ENCODE results near the gene ZBTB17.

ZBTB17 gene

DNA sequence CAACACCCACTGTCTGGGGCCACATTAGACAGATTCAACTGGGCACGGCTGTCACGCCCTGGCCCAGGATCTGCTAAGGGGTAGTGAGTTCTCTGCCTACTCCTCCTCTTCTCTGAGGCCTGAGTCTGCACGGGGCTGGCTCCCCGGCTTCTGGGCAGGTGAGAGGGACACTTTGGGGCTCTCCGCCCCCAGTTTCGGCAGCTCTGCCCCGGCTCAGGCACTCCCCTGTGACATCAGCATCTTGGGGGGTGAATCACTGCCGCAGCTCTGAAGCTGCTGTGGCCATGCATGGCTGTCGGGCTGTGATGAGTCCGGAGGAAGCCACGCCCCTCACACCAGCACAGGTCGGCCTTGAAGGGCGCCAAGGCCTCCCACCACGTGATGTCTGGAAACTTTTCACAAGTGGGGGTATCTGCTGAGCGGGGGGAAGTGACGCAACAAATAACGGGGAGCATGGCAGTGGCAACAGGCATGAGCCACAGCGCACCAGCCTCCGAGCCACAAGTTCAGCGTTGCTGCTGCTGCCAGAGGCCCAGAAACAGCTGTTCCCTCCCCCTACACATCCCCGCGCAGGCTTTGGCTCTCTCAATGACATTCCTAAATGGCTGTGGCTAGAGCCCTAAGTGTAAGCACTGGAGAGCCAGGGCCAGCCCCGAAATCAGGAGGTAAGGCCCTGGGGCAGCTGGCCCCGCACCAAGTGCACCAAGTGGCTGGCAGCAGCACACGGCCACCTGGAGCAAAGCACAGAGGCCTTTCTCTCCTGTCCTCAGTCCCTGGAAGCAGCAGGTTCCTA lies 26.3 kb downstream of the ZBTB17 start:
- Mint-ChIP-seq H3K36me3 (ENCODE audit: low read depth) (peaks cover 35% of the 10 kb centered on the region), H3K4me1 (peaks cover 67% of the 10 kb centered on the region), H3K9me3 (no peaks in the 10 kb centered on the region), H3K27ac (peak overlapping the region; percentile 73 to 93 (median 93)), H3K27me3 (ENCODE audit: low read depth) (no peaks in the 10 kb centered on the region), H3K4me3 (peak overlapping the region in 2 of 3 experiments; percentile 19 to 42)
- no peak for TF ChIP-seq CTCF (IDR thresholded peaks at IDR 0.05; ENCODE audit: unreplicated experiment in 3 of 3)

DNA sequence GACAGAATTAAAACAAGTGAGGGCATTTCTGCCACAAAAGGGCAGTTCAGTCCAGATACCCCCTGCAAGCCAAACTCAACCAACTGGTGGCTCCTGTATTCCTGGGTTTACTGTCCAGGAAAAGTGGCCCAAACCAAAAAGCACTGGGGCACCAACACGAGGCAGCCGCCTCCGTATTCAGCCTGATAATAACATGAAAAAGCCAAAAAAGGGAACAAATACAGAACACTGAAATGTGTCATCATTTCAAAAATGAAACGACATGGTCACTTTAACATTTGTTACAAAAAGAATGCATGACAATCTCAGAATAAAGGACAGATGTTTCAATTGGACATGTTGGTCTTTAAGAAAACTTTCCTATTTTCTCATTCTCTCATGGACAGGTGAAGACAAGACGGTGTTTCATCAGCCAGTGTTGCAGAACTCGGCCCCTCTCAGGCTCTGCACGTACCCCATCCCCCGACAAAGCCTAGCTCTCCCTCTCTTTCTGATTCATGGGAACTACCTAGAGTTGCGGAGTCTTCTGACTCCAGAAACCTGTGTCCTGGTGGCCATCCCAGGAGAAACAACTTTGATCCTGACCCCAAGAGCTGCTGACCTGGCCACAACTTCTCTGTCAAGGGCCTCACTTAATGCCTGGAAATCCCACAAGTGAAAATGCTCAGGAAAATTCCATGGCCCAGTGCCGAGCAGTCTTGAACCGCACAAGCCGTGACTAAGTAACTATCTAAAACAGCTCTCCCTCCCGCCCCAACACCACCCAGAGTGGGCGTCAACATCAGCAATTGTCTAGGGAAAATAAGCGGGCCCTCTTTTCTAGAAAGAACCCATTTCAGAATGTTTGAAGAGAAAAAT lies 27.1 kb downstream of the ZBTB17 start:
- no peaks in the 10 kb centered on the region for H3K9me3 Mint-ChIP-seq
- peak overlapping the region in 2 of 3 experiments; percentile 24 to 68 for H3K4me3 Mint-ChIP-seq
- H3K27me3 Mint-ChIP-seq (ENCODE audit: low read depth): no peaks in the 10 kb centered on the region
- H3K4me1 Mint-ChIP-seq: peaks cover 61% of the 10 kb centered on the region
- no peak for TF ChIP-seq CTCF (IDR thresholded peaks at IDR 0.05; ENCODE audit: unreplicated experiment in 3 of 3)
- peak overlapping the region; percentile 73 to 93 (median 93) for H3K27ac Mint-ChIP-seq
- H3K36me3 Mint-ChIP-seq (ENCODE audit: low read depth): peaks cover 35% of the 10 kb centered on the region

DNA sequence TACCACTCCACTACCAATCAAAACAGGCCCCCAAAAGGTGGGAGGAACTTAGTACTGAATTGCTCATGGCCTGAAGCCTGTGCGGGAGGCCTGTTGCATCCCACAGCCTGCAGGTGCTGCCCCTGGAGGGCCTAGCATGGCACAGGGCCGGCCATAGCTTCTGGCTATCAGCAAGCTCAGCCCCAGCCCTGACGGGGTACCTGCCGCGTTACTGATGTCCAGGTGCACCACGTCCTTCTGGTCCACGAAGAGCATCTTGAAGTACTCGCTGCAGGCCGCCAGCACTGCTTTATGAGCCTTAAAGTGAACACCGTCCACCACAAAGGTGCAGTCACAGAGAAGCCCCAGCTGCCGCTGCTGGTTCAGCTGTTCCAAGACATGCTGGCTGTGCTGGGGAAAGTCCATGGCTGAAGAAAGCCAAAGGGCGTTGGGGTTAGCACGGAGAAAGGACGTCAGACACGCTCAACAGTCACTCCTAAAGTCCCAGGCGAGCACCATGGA lies 27.8 kb downstream of the ZBTB17 start:
- Mint-ChIP-seq H3K36me3 (ENCODE audit: low read depth) (peaks cover 38% of the 10 kb centered on the region), H3K4me3 (no peak overlapping the region), H3K27ac (peak overlapping the region; percentile 73 to 93 (median 93)), H3K27me3 (ENCODE audit: low read depth) (no peaks in the 10 kb centered on the region), H3K4me1 (peaks cover 57% of the 10 kb centered on the region), H3K9me3 (no peaks in the 10 kb centered on the region)
- no peak for TF ChIP-seq CTCF (IDR thresholded peaks at IDR 0.05; ENCODE audit: unreplicated experiment in 3 of 3)

DNA sequence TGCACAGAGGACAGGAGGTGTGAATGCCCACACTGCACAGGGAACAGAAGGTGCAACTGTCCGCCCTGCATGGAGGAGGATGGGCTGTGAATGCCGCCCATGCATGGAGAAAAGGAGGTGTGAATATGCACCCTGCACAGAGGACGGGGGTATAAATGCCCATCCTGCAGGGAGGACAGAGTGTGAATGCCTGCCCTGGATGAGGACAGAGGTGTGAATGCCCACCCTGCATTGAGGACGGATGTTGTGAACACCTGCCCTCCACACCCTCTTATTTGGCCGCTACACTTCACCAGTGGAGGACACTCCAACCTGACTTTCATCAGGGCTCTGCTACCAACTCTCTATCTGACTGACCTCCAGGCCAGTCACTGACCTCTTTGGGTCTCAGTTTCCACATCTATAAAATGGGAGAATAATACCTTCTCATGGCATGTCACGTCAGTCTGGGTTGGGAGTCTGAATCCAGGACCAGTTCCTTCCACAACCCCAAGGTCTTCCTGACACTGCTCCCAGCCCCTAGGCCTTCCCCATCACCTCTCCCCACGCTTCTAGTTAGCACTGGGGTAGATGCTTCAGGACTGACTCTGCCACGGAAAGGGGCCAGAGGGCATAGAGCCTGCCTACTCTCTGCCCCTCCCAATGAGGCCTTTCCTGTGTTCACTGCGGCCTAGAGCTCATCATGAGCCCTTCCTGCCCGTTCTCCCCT lies 28.4 kb downstream of the ZBTB17 start:
- H3K9me3 Mint-ChIP-seq: no peaks in the 10 kb centered on the region
- H3K27ac Mint-ChIP-seq: peak overlapping the region in 2 of 3 experiments; percentile 93
- no peak for TF ChIP-seq CTCF (IDR thresholded peaks at IDR 0.05; ENCODE audit: unreplicated experiment in 3 of 3)
- H3K4me1 Mint-ChIP-seq: peaks cover 52% of the 10 kb centered on the region
- H3K36me3 Mint-ChIP-seq (ENCODE audit: low read depth): peaks cover 34% of the 10 kb centered on the region
- H3K4me3 Mint-ChIP-seq: no peak overlapping the region
- no peaks in the 10 kb centered on the region for H3K27me3 Mint-ChIP-seq (ENCODE audit: low read depth)

DNA sequence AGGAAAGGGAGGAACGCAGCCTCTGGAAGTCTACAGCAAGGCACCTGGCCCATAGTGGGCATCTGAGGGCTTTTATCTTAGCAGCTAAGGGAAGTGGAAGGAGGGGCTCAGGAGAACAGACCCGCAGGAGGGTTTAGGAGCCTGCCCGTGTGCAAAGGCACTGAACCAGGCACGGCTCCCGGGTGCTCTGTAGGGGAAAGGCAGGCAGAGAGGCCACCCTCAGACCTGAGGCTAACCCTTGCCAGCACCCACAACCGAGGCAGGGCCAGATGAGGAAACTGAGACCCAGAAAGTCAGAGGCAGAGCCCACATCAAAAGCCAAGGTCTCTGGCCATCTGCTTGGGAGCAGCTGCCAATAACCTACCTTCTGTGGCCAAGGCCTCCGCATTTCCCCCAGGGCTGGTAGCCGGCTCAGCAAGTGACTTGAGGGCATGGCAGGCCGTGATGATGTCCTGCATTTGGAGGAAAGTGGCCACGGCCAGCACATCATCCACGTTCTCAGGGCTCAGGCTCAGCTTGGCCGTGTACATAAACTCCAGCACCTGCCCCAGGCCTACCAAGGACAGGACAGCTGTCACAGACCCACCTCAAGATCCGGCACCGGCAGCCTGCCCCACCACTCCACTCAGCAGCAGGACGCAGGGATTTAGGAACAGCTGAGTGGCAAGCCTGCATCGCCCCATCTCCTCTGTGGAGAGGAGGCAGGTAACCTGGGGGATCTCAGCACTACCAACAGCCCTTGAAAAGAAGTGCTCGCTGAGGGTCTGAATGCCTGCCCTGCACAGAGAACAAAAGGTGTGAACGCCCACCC lies 29.1 kb downstream of the ZBTB17 start:
- no peaks in the 10 kb centered on the region for H3K9me3 Mint-ChIP-seq
- no peak for TF ChIP-seq CTCF (IDR thresholded peaks at IDR 0.05; ENCODE audit: unreplicated experiment in 3 of 3)
- H3K27ac Mint-ChIP-seq: no peak overlapping the region
- no peaks in the 10 kb centered on the region for H3K27me3 Mint-ChIP-seq (ENCODE audit: low read depth)
- peaks cover 34% of the 10 kb centered on the region for H3K36me3 Mint-ChIP-seq (ENCODE audit: low read depth)
- H3K4me1 Mint-ChIP-seq: peaks cover 44% of the 10 kb centered on the region
- no peak overlapping the region for H3K4me3 Mint-ChIP-seq

Data from nephron (organoid).